Natural killer cell (primary cell): ENCODE results near the gene KCP. TPM values are rescaled to one million over a fixed set of nuclear protein-coding genes. Genes with fewer than 3 reads are reported as not detected.

ENCODE experiments used
- ATAC-seq, 3 donors: fragments of 150-1000 bp in 2 of 3; fragments of 200-7000 bp in 1 of 3; cut with Tn5 transposase; 1 replicate in 1 of 3; 2 replicates in 2 of 3; pipeline ENCODE4 v1.10.0; 2021; ENCODE audit warnings: mild to moderate bottlenecking in 2 of 3, moderate library complexity in 2 of 3
- DNase-seq, 2 donors: peaks; one replicate each; pipeline versions ENCODE4 v3.0.0 to v3.0.0-alpha.2; 2013 to 2021; ENCODE audit warnings: mixed read lengths in 1 of 2
- H3K27ac ChIP-seq: one replicate; pipeline ENCODE4 v1.5.1; 2013; ENCODE audit warnings: mild to moderate bottlenecking, low read length
- H3K27me3 ChIP-seq: one replicate; pipeline ENCODE4 v1.6.1; 2013; ENCODE audit warnings: low read length; ENCODE audit not compliant: control insufficient read depth, insufficient read depth
- H3K36me3 ChIP-seq: one replicate; pipeline ENCODE4 v1.6.1; 2013; ENCODE audit warnings: low read length; ENCODE audit not compliant: control insufficient read depth, insufficient read depth
- H3K4me1 ChIP-seq: one replicate; pipeline ENCODE4 v1.6.1; 2013; ENCODE audit warnings: low read length; ENCODE audit not compliant: control insufficient read depth, insufficient read depth
- H3K4me3 ChIP-seq: one replicate; pipeline ENCODE4 v1.5.1; 2013; ENCODE audit warnings: low read length
- H3K9me3 ChIP-seq: one replicate; pipeline ENCODE4 v1.6.1; 2013; ENCODE audit warnings: low read length; ENCODE audit not compliant: control insufficient read depth, insufficient read depth
- H3K27ac Mint-ChIP-seq, 2 donors: one replicate each; pipeline ENCODE4 v1.8.0; 2022; ENCODE audit warnings: mild to moderate bottlenecking in 2 of 2, mixed read lengths in 2 of 2, moderate library complexity in 1 of 2
- H3K27me3 Mint-ChIP-seq, 2 donors: one replicate each; pipeline ENCODE4 v1.8.0; 2022; ENCODE audit warnings: low read depth in 2 of 2, mixed read lengths in 2 of 2
- H3K36me3 Mint-ChIP-seq: one replicate; pipeline ENCODE4 v1.8.0; 2022; ENCODE audit warnings: mixed read lengths
- H3K4me1 Mint-ChIP-seq, 2 donors: one replicate each; pipeline ENCODE4 v1.8.0; 2022; ENCODE audit warnings: mixed read lengths in 2 of 2
- H3K4me3 Mint-ChIP-seq: one replicate; pipeline ENCODE4 v1.8.0; 2022; ENCODE audit warnings: mild to moderate bottlenecking, moderate library complexity, mixed read lengths
- H3K9me3 Mint-ChIP-seq, 2 donors: one replicate each; pipeline ENCODE4 v1.8.0; 2022; ENCODE audit warnings: mixed read lengths in 2 of 2
- CTCF ChIP-seq: fragments of 200-600 bp; IDR thresholded peaks from one replicate; pipeline ENCODE4 v1.8.0; 2022; ENCODE audit warnings: antibody characterized with exemption
- WGBS: methylation state at CpG from one replicate; pipeline ENCODE4 v1.1.7; 2013; ENCODE audit warnings: missing lambda C conversion rate; ENCODE audit not compliant: insufficient coverage; 5-methylcytosine and 5-hydroxymethylcytosine counted together
- intact Hi-C: fragments of 100-400 bp; cut with micrococcal nuclease; formaldehyde crosslinking; loops from one replicate; pipeline ENCODE4 v1.14.2; 2022
- total RNA-seq, 4 donors: library from RNA; stranded (reverse); fragments of 120-200 nt in 1 of 4; gene quantifications; one replicate each; pipeline versions ENCODE4 v1.2.3 to v1.2.4, GENCODE V29; 2013 to 2022

The KCP gene
- total RNA-seq, 3 donors from 2014 or later (not counting 1 experiment from before 2014, with no cell fraction given): 0.49 to 0.95 TPM; not detected in 1

GRCh38 chr7:128954830-128955802 lies 44.6 kb upstream of the KCP start:
- ATAC-seq (no peak), DNase-seq (no peak)
- Histone ChIP-seq H3K27ac (peak overlapping the region; percentile 44), H3K36me3 (peaks cover 67% of the 10 kb centered on the region), H3K4me3 (no peak overlapping the region), H3K27me3 (no peaks in the 10 kb centered on the region), H3K9me3 (no peaks in the 10 kb centered on the region), H3K4me1 (no peaks in the 10 kb centered on the region)
- H3K9me3 Mint-ChIP-seq: no peaks in the 10 kb centered on the region
- no peaks in the 10 kb centered on the region for H3K27me3 Mint-ChIP-seq
- peaks cover 7% of the 10 kb centered on the region for H3K36me3 Mint-ChIP-seq
- intact Hi-C loops: no loop called here
- no peaks in the 10 kb centered on the region for H3K4me1 Mint-ChIP-seq
- WGBS: 69% methylated on average over 13 of the region's 15 CpGs
- H3K4me3 Mint-ChIP-seq: no peak overlapping the region
- TF ChIP-seq CTCF: no peak
- peak overlapping the region in 1 of 2 donors; percentile 10 for H3K27ac Mint-ChIP-seq

GRCh38 chr7:128954150-128954549 lies 43.6 kb upstream of the KCP start:
- Mint-ChIP-seq H3K4me3 (no peak overlapping the region), H3K27ac (no peak overlapping the region), H3K36me3 (peaks cover 7% of the 10 kb centered on the region), H3K27me3 (no peaks in the 10 kb centered on the region), H3K4me1 (no peaks in the 10 kb centered on the region), H3K9me3 (no peaks in the 10 kb centered on the region)
- H3K9me3 ChIP-seq: no peaks in the 10 kb centered on the region
- no peaks in the 10 kb centered on the region for H3K27me3 ChIP-seq
- 92% methylated on average over 1 of the region's 2 CpGs for WGBS
- no peak overlapping the region for H3K4me3 ChIP-seq
- H3K27ac ChIP-seq: no peak overlapping the region
- intact Hi-C loops: no loop called here
- H3K36me3 ChIP-seq: peaks cover 65% of the 10 kb centered on the region
- no peaks in the 10 kb centered on the region for H3K4me1 ChIP-seq
- DNase-seq (no peak), ATAC-seq (no peak)
- TF ChIP-seq CTCF: no peak

GRCh38 chr7:128951296-128951695 lies 40.8 kb upstream of the KCP start:
- no peak for ATAC-seq

More at GRCh38 chr7:128951296-128951695, 40.8 kb upstream of the KCP start:
- intact Hi-C loops: no loop called here
- H3K4me3 Mint-ChIP-seq: no peak overlapping the region
- no peak for DNase-seq
- H3K36me3 Mint-ChIP-seq: no peaks in the 10 kb centered on the region
- Histone ChIP-seq H3K9me3 (no peaks in the 10 kb centered on the region), H3K4me3 (no peak overlapping the region), H3K4me1 (peaks cover 10% of the 10 kb centered on the region), H3K27me3 (no peaks in the 10 kb centered on the region), H3K27ac (no peak overlapping the region), H3K36me3 (peaks cover 60% of the 10 kb centered on the region)
- 59% methylated on average over 5 of the region's 5 CpGs for WGBS
- H3K4me1 Mint-ChIP-seq: peaks cover 0 to 6% of the 10 kb centered on the region in 2 donors
- H3K27me3 Mint-ChIP-seq: no peaks in the 10 kb centered on the region
- H3K9me3 Mint-ChIP-seq: no peaks in the 10 kb centered on the region
- no peak for TF ChIP-seq CTCF
- H3K27ac Mint-ChIP-seq: no peak overlapping the region
